ENCODE data around the gene PARN. TPM values are rescaled to one million over a fixed set of nuclear protein-coding genes. Genes with fewer than 3 reads are reported as not detected.

PARN gene
- polyA plus RNA-seq, 1 experiment = 33.9 TPM

DNA sequence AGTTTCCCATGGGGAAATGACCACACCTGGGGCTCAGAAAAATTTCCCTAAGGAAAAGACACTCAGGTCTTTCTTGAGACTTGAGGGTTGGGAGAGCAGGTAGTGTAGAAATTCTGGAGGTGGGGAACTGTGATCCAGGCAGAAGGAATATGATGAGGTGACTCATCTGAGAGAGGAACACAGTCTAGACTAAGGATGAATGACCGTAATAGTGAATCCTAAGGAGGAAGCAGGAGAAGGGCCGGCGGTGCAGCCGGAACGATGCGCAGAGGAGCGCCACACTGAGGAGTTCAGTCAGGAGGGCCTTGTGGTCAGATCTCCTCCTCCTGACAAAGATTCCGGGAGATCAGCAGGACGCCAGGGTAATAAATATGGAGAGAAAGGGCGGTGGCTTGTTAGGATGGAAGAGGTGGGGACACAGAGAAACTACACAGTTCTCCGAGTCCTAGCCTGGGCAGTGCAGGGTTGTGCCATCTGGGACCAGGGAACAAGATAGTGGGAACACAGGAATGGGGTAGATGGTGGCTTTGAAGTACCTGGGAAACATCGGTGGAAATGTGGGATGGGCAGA is 135.6 kb downstream of the PARN start:
- CTCF ChIA-PET = no interaction called here
- TF ChIP-seq, protein P1, sequence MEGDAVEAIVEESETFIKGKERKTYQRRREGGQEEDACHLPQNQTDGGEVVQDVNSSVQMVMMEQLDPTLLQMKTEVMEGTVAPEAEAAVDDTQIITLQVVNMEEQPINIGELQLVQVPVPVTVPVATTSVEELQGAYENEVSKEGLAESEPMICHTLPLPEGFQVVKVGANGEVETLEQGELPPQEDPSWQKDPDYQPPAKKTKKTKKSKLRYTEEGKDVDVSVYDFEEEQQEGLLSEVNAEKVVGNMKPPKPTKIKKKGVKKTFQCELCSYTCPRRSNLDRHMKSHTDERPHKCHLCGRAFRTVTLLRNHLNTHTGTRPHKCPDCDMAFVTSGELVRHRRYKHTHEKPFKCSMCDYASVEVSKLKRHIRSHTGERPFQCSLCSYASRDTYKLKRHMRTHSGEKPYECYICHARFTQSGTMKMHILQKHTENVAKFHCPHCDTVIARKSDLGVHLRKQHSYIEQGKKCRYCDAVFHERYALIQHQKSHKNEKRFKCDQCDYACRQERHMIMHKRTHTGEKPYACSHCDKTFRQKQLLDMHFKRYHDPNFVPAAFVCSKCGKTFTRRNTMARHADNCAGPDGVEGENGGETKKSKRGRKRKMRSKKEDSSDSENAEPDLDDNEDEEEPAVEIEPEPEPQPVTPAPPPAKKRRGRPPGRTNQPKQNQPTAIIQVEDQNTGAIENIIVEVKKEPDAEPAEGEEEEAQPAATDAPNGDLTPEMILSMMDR (IDR thresholded peaks at IDR 0.05; ENCODE audit: low read depth, low read length) = no peak

DNA sequence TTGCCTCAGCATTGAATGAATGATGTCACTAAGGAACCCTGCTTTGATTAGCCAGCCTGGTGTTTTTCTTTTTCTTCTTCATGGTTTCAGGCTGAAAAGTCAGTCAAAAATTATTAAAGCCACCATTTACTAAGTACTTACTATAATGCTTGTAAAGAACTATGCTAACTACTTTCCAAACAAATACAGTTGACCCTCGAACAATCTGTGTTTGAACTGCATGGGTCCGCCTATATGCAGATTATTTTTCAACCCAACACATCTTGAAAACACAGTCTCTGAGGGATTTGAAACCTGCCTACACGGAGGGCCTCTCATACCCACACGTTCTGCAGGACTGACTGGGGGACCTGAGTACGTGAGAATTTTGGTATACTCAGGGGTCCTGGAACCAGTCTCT is 136.3 kb downstream of the PARN start:
- POLR2A ChIA-PET = no interaction called here
- TF ChIP-seq, protein P1 (IDR thresholded peaks at IDR 0.05; ENCODE audit: low read depth, low read length) = no peak
- Histone ChIP-seq H3K4me3 (ENCODE audit: low read depth, low read length) (no peak overlapping the region), H3K9me3 (ENCODE audit: control insufficient read depth, insufficient read depth, low read length) (no peaks in the 10 kb centered on the region), H3K27me3 (ENCODE audit: control insufficient read depth, insufficient read depth, low read length) (no peaks in the 10 kb centered on the region), H3K27ac (ENCODE audit: low read depth, low read length) (no peak overlapping the region)
- CTCF ChIA-PET = no interaction called here
- no peak for DNase-seq (ENCODE audit: low read depth, low spot score)

More for the DNA sequence above, 135.6 kb downstream of the PARN start:
- Histone ChIP-seq H3K27me3 (ENCODE audit: control insufficient read depth, insufficient read depth, low read length) (no peaks in the 10 kb centered on the region), H3K9me3 (ENCODE audit: control insufficient read depth, insufficient read depth, low read length) (no peaks in the 10 kb centered on the region), H3K27ac (ENCODE audit: low read depth, low read length) (no peak overlapping the region), H3K4me3 (ENCODE audit: low read depth, low read length) (no peak overlapping the region)
- DNase-seq (ENCODE audit: low read depth, low spot score) = no peak
- POLR2A ChIA-PET = no interaction called here

DNA sequence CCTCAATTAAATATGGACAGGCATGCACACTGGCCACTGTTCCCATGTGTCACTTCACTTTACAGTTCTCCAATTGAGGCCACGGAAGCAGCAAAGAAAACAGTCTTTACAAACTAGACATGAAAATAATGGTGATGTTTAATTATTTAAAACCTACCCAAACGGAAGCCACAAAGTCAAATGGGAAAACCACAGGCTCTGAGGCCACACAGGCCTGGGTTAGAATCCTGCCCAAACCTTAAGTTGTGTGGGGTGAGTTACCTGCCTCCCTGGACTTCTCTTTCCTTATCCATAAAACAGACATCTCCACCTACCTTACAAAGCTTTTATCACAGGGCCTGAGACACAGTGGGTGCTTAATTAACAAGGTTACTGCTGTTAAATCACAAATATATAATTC is 137.4 kb downstream of the PARN start:
- no peaks in the 10 kb centered on the region for H3K9me3 ChIP-seq (ENCODE audit: control insufficient read depth, insufficient read depth, low read length)
- no peak overlapping the region for H3K4me3 ChIP-seq (ENCODE audit: low read depth, low read length)
- no peak for DNase-seq (ENCODE audit: low read depth, low spot score)
- H3K27me3 ChIP-seq (ENCODE audit: control insufficient read depth, insufficient read depth, low read length) = no peaks in the 10 kb centered on the region
- ChIA-PET POLR2A (no interaction called here), CTCF (no interaction called here)
- H3K27ac ChIP-seq (ENCODE audit: low read depth, low read length) = no peak overlapping the region
- TF ChIP-seq, protein P1 (IDR thresholded peaks at IDR 0.05; ENCODE audit: low read depth, low read length) = no peak

DNA sequence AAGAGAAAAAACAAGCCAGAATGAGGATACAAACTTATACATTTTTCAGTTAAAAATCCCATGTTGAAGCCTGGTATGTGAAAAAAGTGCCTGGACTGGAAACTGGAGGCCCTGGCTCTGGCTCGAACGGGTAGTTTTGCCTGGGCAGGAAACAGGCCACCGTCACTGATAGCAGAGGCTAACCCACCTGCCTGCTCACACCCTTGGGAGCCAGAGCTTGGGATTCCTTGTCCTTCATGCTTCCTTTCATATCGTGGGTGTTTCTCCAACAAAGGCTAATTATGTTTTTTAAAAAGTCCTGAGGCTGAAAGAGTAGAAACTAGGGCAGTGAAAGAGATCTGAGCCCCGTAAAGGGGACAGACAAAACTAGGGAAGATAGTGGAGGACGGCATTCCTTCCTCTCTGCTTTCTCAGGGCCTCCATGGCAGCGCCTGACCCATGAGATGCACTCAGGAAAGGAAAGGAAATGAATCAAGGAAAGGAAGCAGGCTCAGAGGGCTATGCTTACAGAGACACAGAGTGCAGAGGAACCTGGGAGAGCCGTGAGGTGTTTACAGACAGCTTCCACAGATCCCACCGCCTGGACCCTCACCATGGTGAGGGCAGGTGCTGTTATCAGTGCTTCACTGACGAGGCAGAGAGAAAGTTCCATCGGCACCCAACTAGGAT is 138.1 kb downstream of the PARN start:
- ChIA-PET POLR2A (no interaction called here), CTCF (interaction anchor here (0.8 kb wide), 1 partner anchor 22 kb away, joined by 3 read pairs; no protein-coding TSS in a partner anchor)
- TF ChIP-seq, protein P1 (IDR thresholded peaks at IDR 0.05; ENCODE audit: low read depth, low read length) = no peak
- no peaks in the 10 kb centered on the region for H3K27me3 ChIP-seq (ENCODE audit: control insufficient read depth, insufficient read depth, low read length)
- no peak for DNase-seq (ENCODE audit: low read depth, low spot score)
- H3K27ac ChIP-seq (ENCODE audit: low read depth, low read length) = no peak overlapping the region
- no peak overlapping the region for H3K4me3 ChIP-seq (ENCODE audit: low read depth, low read length)
- no peaks in the 10 kb centered on the region for H3K9me3 ChIP-seq (ENCODE audit: control insufficient read depth, insufficient read depth, low read length)

DNA sequence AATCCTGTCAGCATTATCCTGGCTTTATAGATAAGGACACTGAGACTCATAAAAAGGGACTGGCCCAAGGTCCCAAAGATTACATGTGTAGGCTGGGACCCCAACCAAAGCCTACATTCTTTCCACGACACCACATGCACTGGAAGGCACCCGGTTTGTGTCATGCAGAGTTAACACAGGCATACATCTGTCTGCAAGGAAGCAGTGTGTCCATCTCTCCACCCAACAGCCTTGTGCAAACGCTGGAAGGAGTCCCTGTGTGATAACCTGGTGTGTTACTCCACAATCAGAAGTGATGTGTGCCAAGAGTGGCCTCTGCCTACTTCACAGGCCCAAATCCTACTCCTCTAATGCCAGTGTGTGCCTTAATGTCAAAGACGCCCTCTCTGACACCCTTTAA is 139.8 kb downstream of the PARN start:
- Histone ChIP-seq H3K27me3 (ENCODE audit: control insufficient read depth, insufficient read depth, low read length) (no peaks in the 10 kb centered on the region), H3K27ac (ENCODE audit: low read depth, low read length) (no peak overlapping the region), H3K9me3 (ENCODE audit: control insufficient read depth, insufficient read depth, low read length) (no peaks in the 10 kb centered on the region), H3K4me3 (ENCODE audit: low read depth, low read length) (no peak overlapping the region)
- ChIA-PET CTCF (no interaction called here), POLR2A (no interaction called here)
- TF ChIP-seq, protein P1 (IDR thresholded peaks at IDR 0.05; ENCODE audit: low read depth, low read length) = no peak
- DNase-seq (ENCODE audit: low read depth, low spot score) = no peak

Data from AG04450 (cell line).